Cardiac fibroblast (primary cell): ENCODE results near the gene VGF.

Experiments used
- DNase-seq, 2 donors: peaks; one replicate each; pipeline versions ENCODE4 v3.0.0 to v3.0.0-alpha.2; 2010; ENCODE audit warnings: low read depth in 2 of 2
- H3K4me3 ChIP-seq, 2 donors: replicated peaks in 1 of 2; 1 replicate in 1 of 2; 2 replicates in 1 of 2; pipeline ENCODE4 v1.5.1; 2011; ENCODE audit warnings: low read depth in 2 of 2, low read length in 2 of 2, mild to moderate bottlenecking in 2 of 2, moderate library complexity in 1 of 2
- TF ChIP-seq, protein P1 (sequence below): IDR thresholded peaks from one replicate; pipeline ENCODE4 v1.5.1; 2011; ENCODE audit warnings: low read depth, mild to moderate bottlenecking, low read length, inconsistent platforms

Gene VGF

DNA sequence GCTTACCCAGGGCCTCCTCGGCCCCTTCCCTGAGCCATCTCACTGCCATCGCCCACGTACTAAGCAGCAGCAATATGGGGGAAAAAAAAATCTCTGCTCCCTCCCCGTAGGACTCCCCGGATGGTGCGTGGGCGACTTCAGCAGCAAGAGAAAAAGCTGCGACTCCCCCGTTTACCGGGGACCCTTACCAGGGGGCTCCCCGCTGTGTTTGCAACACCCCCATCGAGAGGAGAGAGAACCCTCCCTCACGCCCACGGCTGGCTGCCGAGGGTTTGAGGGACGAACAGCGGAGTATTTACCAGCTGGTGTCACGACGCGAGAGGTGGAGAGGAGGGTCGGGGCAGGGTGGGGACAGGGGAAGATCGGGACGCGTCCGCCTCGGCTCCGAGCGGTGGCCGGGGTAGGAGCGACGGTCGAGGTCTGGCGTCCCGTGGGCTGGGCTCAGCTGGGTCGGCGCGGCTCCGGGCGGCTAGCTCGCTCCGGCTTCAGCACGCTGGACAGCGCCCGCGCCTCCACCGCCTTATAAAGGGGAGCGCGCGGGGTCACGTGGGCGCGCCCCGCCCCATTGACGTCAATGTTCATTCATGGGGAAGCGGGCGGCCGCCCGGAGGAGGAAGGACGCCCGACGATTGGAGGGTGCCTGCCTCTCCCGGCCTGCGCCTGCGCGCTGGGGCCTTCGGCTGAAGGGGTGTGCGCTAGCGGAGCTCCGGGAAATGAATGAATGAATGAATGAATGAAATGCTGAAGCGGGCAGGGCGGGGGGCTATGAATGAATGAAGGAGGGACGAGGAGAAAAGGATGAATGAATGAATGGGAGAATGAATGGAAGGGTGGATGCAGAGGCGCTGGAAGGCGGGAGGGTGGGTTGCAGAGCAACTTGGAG, at the start of gene VGF:
TSS of gene VGF (minus strand) at position 495 of the 883 bp plus-strand sequence. CDS start 726 bp downstream, outside the sequence.
- TF ChIP-seq, protein P1, sequence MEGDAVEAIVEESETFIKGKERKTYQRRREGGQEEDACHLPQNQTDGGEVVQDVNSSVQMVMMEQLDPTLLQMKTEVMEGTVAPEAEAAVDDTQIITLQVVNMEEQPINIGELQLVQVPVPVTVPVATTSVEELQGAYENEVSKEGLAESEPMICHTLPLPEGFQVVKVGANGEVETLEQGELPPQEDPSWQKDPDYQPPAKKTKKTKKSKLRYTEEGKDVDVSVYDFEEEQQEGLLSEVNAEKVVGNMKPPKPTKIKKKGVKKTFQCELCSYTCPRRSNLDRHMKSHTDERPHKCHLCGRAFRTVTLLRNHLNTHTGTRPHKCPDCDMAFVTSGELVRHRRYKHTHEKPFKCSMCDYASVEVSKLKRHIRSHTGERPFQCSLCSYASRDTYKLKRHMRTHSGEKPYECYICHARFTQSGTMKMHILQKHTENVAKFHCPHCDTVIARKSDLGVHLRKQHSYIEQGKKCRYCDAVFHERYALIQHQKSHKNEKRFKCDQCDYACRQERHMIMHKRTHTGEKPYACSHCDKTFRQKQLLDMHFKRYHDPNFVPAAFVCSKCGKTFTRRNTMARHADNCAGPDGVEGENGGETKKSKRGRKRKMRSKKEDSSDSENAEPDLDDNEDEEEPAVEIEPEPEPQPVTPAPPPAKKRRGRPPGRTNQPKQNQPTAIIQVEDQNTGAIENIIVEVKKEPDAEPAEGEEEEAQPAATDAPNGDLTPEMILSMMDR: no peak
- peak within 1 kb of the TSS in 1 of 2 donors; percentile 26 for H3K4me3 ChIP-seq
- peak; percentile 94 to 96 for DNase-seq

DNA sequence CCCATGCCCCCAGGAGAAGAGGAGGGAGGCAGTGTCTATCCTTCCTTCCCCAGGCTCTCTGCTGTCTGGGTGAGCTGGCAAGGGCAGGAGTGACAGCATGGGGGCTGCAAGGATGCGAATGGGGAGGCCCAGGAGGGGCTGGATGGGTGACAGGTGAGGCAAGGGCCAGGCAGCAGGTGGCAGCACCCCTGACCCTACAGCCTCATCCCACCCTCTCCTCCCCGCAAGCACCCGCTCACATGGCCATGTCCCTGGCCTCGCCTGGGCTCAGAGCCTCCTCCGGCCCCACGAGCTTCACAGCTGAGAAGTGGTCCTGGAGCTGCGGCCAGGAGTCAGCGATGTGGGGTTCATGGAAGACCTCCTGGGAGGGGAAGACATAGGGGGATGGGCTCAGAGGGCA, 46.6 kb upstream of the VGF start:
- DNase-seq: no peak
- no peak overlapping the region for H3K4me3 ChIP-seq
- TF ChIP-seq, protein P1: no peak

DNA sequence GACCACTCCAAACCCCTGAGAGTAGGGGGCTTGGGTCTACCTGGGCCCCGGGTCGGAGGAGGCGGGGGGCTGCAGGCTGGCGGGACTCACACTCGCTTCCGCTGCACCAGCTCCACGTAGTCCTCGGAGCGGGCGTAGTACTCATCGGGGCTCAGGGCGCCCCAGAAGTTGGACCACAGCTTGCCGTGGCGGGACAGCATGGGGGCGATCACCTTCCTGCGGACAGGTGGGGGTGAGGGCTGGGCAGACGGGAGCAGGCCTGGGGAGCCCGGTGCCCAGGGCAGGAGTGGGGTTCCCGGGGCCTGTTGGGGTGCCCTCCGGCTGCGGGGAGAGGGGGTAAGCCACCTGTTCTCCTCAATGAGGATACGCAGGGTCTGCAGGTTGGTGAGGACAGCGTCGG, 46.1 kb upstream of the VGF start:
- TF ChIP-seq, protein P1: no peak
- no peak overlapping the region for H3K4me3 ChIP-seq
- DNase-seq: no peak

DNA sequence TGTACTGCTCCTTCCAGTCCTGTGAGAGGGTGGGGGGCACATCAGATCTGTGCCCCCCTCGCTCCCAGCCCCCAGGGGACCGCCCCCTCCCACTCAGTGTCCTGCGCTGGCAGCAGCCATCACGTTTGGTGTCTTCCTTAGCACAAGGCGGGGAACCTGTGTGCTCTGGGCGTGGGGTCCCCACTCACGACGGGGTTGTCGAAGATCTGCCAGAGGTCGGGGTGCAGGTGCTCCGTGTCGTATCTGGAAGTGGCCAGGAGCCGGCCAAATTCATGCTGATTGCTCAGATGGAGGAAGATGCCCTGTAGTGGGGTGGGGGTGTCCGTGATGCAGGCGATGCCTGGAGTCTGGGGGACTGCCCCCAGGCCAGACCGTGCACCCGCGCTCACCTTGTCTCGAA, 44.8 kb upstream of the VGF start:
- no peak for DNase-seq
- H3K4me3 ChIP-seq: no peak overlapping the region
- TF ChIP-seq, protein P1: no peak

DNA sequence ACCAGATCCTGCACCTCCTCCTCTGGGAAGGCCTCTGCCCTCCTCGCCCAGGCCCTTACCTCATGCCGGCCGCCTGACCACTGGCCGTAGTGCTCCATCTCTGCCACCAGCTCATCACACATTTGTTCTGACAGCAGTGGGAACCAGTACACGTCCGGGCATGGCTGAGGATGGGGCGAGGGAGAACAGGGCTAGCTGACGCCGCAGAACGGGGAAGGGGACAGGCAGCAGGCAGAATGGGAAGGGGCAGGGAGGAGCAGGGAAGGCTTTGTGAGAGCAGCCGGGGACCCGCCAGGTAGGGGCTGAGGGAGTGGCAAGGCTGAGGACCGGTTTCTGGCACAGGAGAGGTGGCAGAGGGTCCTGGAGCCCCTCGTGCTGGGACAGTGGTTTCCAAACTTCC, 43.4 kb upstream of the VGF start:
- no peak overlapping the region for H3K4me3 ChIP-seq
- TF ChIP-seq, protein P1: no peak

DNA sequence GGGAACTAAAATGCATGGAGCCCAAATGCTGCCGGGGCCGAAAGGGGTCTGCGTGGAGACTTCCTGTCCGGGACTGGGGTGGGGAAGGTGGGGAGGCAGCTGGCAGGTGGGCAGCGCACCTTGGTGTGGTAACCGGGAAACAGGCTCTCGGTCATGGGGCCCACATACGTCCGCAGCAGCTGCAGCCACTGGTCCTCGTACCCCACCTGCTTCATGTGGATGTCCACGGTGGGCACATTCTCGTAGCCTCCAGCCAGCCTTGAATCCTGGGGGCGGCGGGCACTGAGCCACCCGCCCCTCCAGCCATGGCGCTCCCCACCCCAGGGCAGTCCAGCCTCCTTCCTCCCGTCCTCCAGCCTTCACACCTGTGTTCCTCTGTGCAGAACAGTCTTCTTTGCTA, 42.1 kb upstream of the VGF start:
- TF ChIP-seq, protein P1: no peak
- H3K4me3 ChIP-seq: no peak overlapping the region
- DNase-seq: no peak

More for the DNA sequence above, 43.4 kb upstream of the VGF start:
- DNase-seq: no peak

DNA sequence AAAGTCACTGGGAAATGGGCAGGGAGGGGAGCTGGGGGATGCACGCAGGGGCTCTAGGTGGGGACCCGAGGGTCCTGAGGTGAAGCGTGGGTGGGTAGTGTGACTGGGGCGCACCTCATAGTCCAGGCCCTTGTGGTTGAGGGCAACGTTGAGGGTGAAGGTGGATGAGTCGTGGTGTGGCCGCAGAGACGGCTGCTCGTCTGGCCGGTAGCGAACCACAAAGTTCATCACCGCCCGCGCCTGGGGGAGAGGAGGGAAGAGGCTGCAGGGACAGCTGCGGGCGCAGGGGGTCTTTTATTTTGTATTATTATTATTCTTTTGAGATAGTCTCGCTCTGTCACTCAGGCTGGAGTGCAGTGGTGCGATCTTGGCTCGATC, 41.3 kb upstream of the VGF start:
- DNase-seq: no peak
- TF ChIP-seq, protein P1: no peak
- H3K4me3 ChIP-seq: no peak overlapping the region
